HepG2 (cell line): ENCODE data around the gene LYPD4. TPM values are rescaled to one million over a fixed set of nuclear protein-coding genes. Genes with fewer than 3 reads are reported as not detected.

Experiments used
- ADNP ChIP-seq: sonication (generic); formaldehyde crosslinking; IDR thresholded peaks from 2 replicates; pipeline ENCODE4 v1.4.0; 2020; ENCODE audit warnings: missing genetic modification reagents
- BORCS8-MEF2B ChIP-seq: sonication (generic); formaldehyde crosslinking; IDR thresholded peaks from 2 replicates; pipeline ENCODE4 v1.8.0; 2022; ENCODE audit warnings: mild to moderate bottlenecking, missing genetic modification reagents
- CEBPG ChIP-seq: IDR thresholded peaks from 2 replicates; pipeline ENCODE4 v1.6.1; 2016
- ELF1 ChIP-seq: sonication (generic); formaldehyde crosslinking; IDR thresholded peaks from 2 replicates; pipeline ENCODE4 v1.4.0; 2020; ENCODE audit warnings: missing genetic modification reagents
- FOXK2 ChIP-seq: fragments of 450-650 bp; IDR thresholded peaks from 2 replicates; pipeline ENCODE4 v1.6.1; 2016
- HNF1B ChIP-seq: sonication (generic); formaldehyde crosslinking; IDR thresholded peaks from 2 replicates; pipeline ENCODE4 v1.5.1; 2020; ENCODE audit warnings: mild to moderate bottlenecking, moderate library complexity, missing genetic modification reagents
- MXD1 ChIP-seq: sonication (generic); formaldehyde crosslinking; IDR thresholded peaks from 2 replicates; pipeline ENCODE4 v1.4.0; 2020; ENCODE audit warnings: mild to moderate bottlenecking, missing genetic modification reagents
- NR2C2 ChIP-seq: sonication (generic); formaldehyde crosslinking; IDR thresholded peaks from 2 replicates; pipeline ENCODE4 v1.4.0; 2020; ENCODE audit warnings: missing genetic modification reagents, mild to moderate bottlenecking, moderate library complexity, borderline replicate concordance
- RARA ChIP-seq: IDR thresholded peaks from 2 replicates; pipeline ENCODE4 v1.6.1; 2016; ENCODE audit warnings: missing genetic modification reagents, missing compliant biosample characterization
- RBAK ChIP-seq: sonication (generic); formaldehyde crosslinking; IDR thresholded peaks from 2 replicates; pipeline ENCODE4 v1.5.1; 2020; ENCODE audit warnings: mild to moderate bottlenecking, missing genetic modification reagents
- REL ChIP-seq: sonication (generic); formaldehyde crosslinking; conservative IDR thresholded peaks from 2 replicates; pipeline ENCODE4 v1.8.0; 2022; ENCODE audit warnings: mild to moderate bottlenecking, missing genetic modification reagents, moderate library complexity
- SRF ChIP-seq: IDR thresholded peaks from 2 replicates; pipeline ENCODE4 v1.6.1; 2011; ENCODE audit warnings: mild to moderate bottlenecking, low read depth, low read length, moderate library complexity
- SRY ChIP-seq: sonication (generic); formaldehyde crosslinking; IDR thresholded peaks from 2 replicates; pipeline ENCODE4 v1.8.0; 2022; ENCODE audit warnings: mild to moderate bottlenecking, missing genetic modification reagents
- TAF1 ChIP-seq: sonication (generic); formaldehyde crosslinking; IDR thresholded peaks from 2 replicates; pipeline ENCODE4 v1.4.0; 2020; ENCODE audit warnings: missing genetic modification reagents
- ZGPAT ChIP-seq: IDR thresholded peaks from 2 replicates; pipeline ENCODE4 v1.6.1; 2016; ENCODE audit warnings: mild to moderate bottlenecking
- ZNF230 ChIP-seq: sonication (generic); formaldehyde crosslinking; IDR thresholded peaks from 2 replicates; pipeline ENCODE4 v1.4.0; 2020; ENCODE audit warnings: mild to moderate bottlenecking, missing genetic modification reagents
- ZNF503 ChIP-seq: sonication (generic); formaldehyde crosslinking; IDR thresholded peaks from 2 replicates; pipeline ENCODE4 v1.4.0; 2020; ENCODE audit warnings: missing genetic modification reagents
- ZNF546 ChIP-seq: sonication (generic); formaldehyde crosslinking; conservative IDR thresholded peaks from 2 replicates; pipeline ENCODE4 v1.8.1; 2023; ENCODE audit warnings: mild to moderate bottlenecking, missing genetic modification reagents
- ZNF614 ChIP-seq: IDR thresholded peaks from 2 replicates; pipeline ENCODE4 v1.6.1; 2018; ENCODE audit warnings: missing biosample characterization, missing genetic modification reagents, inconsistent platforms, borderline replicate concordance
- ZSCAN21 ChIP-seq: sonication (generic); formaldehyde crosslinking; IDR thresholded peaks from 2 replicates; pipeline ENCODE4 v1.8.0; 2022; ENCODE audit warnings: mild to moderate bottlenecking, missing genetic modification reagents, moderate library complexity, borderline replicate concordance
- ZXDC ChIP-seq: sonication (generic); formaldehyde crosslinking; IDR thresholded peaks from 2 replicates; pipeline ENCODE4 v1.5.0; 2020; ENCODE audit warnings: mild to moderate bottlenecking, missing genetic modification reagents
- polyA plus RNA-seq, 8 experiments: library from polyadenylated mRNA; depleted of rRNA in 3 of 8; stranded (reverse) in 7 of 8; unstranded in 1 of 8; fragments of >200 nt; fragmentation: Illumina TruSeq in 4 of 8; extraction: Trizol in 4 of 8; gene quantifications; 2 replicates each; pipeline versions ENCODE4 v1.2.1 to v1.2.3, GENCODE V29; 2011 to 2016; ENCODE audit warnings: low read depth in 4 of 8, missing spikeins in 1 of 8, mixed read lengths in 1 of 8; ENCODE audit not compliant: insufficient read depth in 1 of 8
- total RNA-seq, 5 experiments: library from RNA; depleted of rRNA; stranded (reverse); fragments of >200 nt; fragmentation: Illumina TruSeq; extraction: Trizol; gene quantifications; 2 replicates each; pipeline ENCODE4 v1.2.3, GENCODE V29; 2016; ENCODE audit warnings: low read depth in 1 of 5

LYPD4 gene
- total and polyA plus RNA-seq, 2 of the 13 experiments (the other 11 are each of a cell fraction or from before 2014, with no cell fraction given), result not detected

GRCh38 chr19:41883821-41884733 is 39.6 kb upstream of the LYPD4 start (continued):
- TF ChIP-seq ZNF614 (CRISPR knock-in tag) (peak; percentile 84), TAF1 (peak; percentile 70; the same call in 1 of the 2 replicates), ZNF503 (peak; percentile 87), REL (CRISPR knock-in tag) (0 out of 2 replicates have a peak, but pooled peaks have one; percentile 39), ZNF546 (CRISPR knock-in tag) (no peak), BORCS8-MEF2B (CRISPR knock-in tag) (peak; percentile 23; the same call in 1 of the 2 replicates), NR2C2 (CRISPR knock-in tag) (peak; percentile 55), SRY (CRISPR knock-in tag) (no peak), MXD1 (peak; percentile 48; the same call in 1 of the 2 replicates), ZGPAT (CRISPR knock-in tag) (peak; percentile 98), ELF1 (CRISPR knock-in tag) (peak; percentile 98), RARA (CRISPR knock-in tag) (no peak), RBAK (CRISPR knock-in tag) (no peak), ADNP (CRISPR knock-in tag) (peak; percentile 94), ZXDC (CRISPR knock-in tag) (peak; percentile 43; the same call in 1 of the 2 replicates), SRF (0 out of 2 replicates have a peak, but pooled peaks have one; percentile 25), FOXK2 (no peak), CEBPG (peak; percentile 6; the same call in 1 of the 2 replicates), ZSCAN21 (CRISPR knock-in tag) (0 out of 2 replicates have a peak, but pooled peaks have one; percentile 84), ZNF230 (CRISPR knock-in tag) (no peak), HNF1B (peak; percentile 79; the same call in 1 of the 2 replicates)
